22Rv1 (cell line): ENCODE results near the gene SLC26A4.

Experiments used
- CTCF ChIP-seq: fragments of 450-650 bp; IDR thresholded peaks from 2 replicates; pipeline ENCODE4 v1.5.1; 2017; ENCODE audit warnings: mild to moderate bottlenecking
- ZFX ChIP-seq: fragments of 450-650 bp; IDR thresholded peaks from 2 replicates; pipeline ENCODE4 v1.6.1; 2017; ENCODE audit warnings: antibody characterized with exemption, borderline replicate concordance

- TF ChIP-seq CTCF (no peak), ZFX (no peak)
These were observed 31.1 kb downstream of the SLC26A4 start for GRCh38 chr7:107691716-107692115.
